K562 (cell line): ENCODE measurements around the gene FASTKD2. TPM values are rescaled to one million over a fixed set of nuclear protein-coding genes. Genes with fewer than 3 reads are reported as not detected.

Experiments used
- ATAC-seq: fragments of 200-7000 bp; cut with Tn5 transposase; 3 replicates; pipeline ENCODE4 v1.9.1; 2020; ENCODE audit warnings: moderate library complexity
- BruUV-seq: library from RNA; stranded (reverse); fragments of 400-500 nt; replicated peaks from 2 replicates; lab custom pipeline; 2021; lab: Mats Ljungman, UMichigan
- CTCF ChIA-PET: fragments of 300-600 bp; formaldehyde crosslinking; extraction: SDS; loops from one replicate; lab custom pipeline; 2021; ENCODE audit warnings: low intra/inter-chr PET ratio; lab: Yijun Ruan, JAX
- POLR2A ChIA-PET: fragments of 300-600, 350-650 bp; sonication (Branson Sonifier 250); formaldehyde crosslinking; extraction: SDS; loops from one replicate; lab custom pipeline; 2021; ENCODE audit warnings: antibody characterized with exemption, inconsistent platforms; lab: Yijun Ruan, JAX
- DNase-seq, 4 experiments: peaks; one replicate each; pipeline versions ENCODE4 v3.0.0 to v3.0.0-alpha.2; 2011 to 2018; ENCODE audit warnings: low spot score in 3 of 4, mixed read lengths in 3 of 4; ENCODE audit errors: extremely low read depth in 1 of 4
- FAIRE-seq: peaks from 2 replicates; lab custom pipeline; 2011; peaks lifted over from hg19 to GRCh38; lab: Jason Lieb, UNC
- H2AFZ ChIP-seq: 2 replicates; pipeline ENCODE4 v1.6.0; 2011; ENCODE audit warnings: low read depth, low read length, control low read depth, inconsistent platforms
- H3K27ac ChIP-seq: fragments of 200-600 bp; 3 replicates; pipeline ENCODE4 v1.8.0; 2011; ENCODE audit warnings: low read depth, mild to moderate bottlenecking, control low read depth, inconsistent platforms, low read length, moderate library complexity, mixed read lengths; ENCODE audit errors: extremely low read depth
- H3K27me3 ChIP-seq, 2 experiments: fragments of 300-600 bp in 1 of 2; 2 replicates in 1 of 2; 3 replicates in 1 of 2; pipeline versions ENCODE4 v1.6.0 to v1.8.0; 2011; ENCODE audit warnings: inconsistent platforms in 2 of 2, low read length in 2 of 2, mild to moderate bottlenecking in 1 of 2, mixed read lengths in 1 of 2, moderate library complexity in 1 of 2; ENCODE audit not compliant: control insufficient read depth in 2 of 2, insufficient read depth in 2 of 2
- H3K36me3 ChIP-seq: fragments of 300-600 bp; 3 replicates; pipeline ENCODE4 v1.8.0; 2011; ENCODE audit warnings: mild to moderate bottlenecking, low read length, inconsistent platforms; ENCODE audit not compliant: control insufficient read depth, insufficient read depth
- H3K4me1 ChIP-seq, 2 experiments: fragments of 200-600 bp in 1 of 2; replicated peaks in 1 of 2; 2 replicates in 1 of 2; 3 replicates in 1 of 2; pipeline versions ENCODE4 v1.5.1 to v1.8.0; 2011; ENCODE audit warnings: inconsistent platforms in 2 of 2, low read length in 2 of 2, mild to moderate bottlenecking in 1 of 2, mixed read lengths in 1 of 2, moderate library complexity in 1 of 2; ENCODE audit not compliant: control insufficient read depth in 2 of 2, insufficient read depth in 2 of 2
- H3K4me2 ChIP-seq: 2 replicates; pipeline ENCODE4 v1.6.1; 2011; ENCODE audit warnings: low read length, control low read depth, inconsistent platforms, mixed read lengths; ENCODE audit not compliant: insufficient read depth
- H3K4me3 ChIP-seq: fragments of 200-600 bp; sonication (generic), shearing (Covaris generic); 2 replicates; pipeline ENCODE4 v1.5.1; 2016; ENCODE audit warnings: control low read depth, inconsistent platforms
- H3K79me2 ChIP-seq: fragments of 200-600 bp; 3 replicates; pipeline ENCODE4 v1.8.0; 2011; ENCODE audit warnings: low read length, inconsistent platforms; ENCODE audit not compliant: control insufficient read depth, insufficient read depth
- H3K9ac ChIP-seq, 2 experiments: 2 replicates each; pipeline versions ENCODE4 v1.6.0 to v1.6.1; 2011; ENCODE audit warnings: low read depth in 2 of 2, low read length in 2 of 2, control low read depth in 1 of 2, inconsistent platforms in 1 of 2, mild to moderate bottlenecking in 1 of 2, mixed read lengths in 1 of 2; ENCODE audit not compliant: insufficient read depth in 1 of 2
- H3K9me1 ChIP-seq: one replicate; pipeline ENCODE4 v1.6.0; 2011; ENCODE audit warnings: inconsistent platforms, mild to moderate bottlenecking, low read length, moderate library complexity; ENCODE audit not compliant: control insufficient read depth, insufficient read depth
- H3K9me3 ChIP-seq: replicated peaks from 2 replicates; pipeline ENCODE4 v1.5.1; 2011; ENCODE audit warnings: low read depth, low read length, inconsistent platforms; ENCODE audit not compliant: control insufficient read depth, insufficient read depth
- H4K20me1 ChIP-seq: replicated peaks from 2 replicates; pipeline ENCODE4 v1.6.1; 2011; ENCODE audit warnings: low read length, inconsistent platforms, mixed read lengths; ENCODE audit not compliant: control insufficient read depth, insufficient read depth
- HEY1 ChIP-seq: fragments of 250-450 bp; sonication (Bioruptor Pico); IDR thresholded peaks from 2 replicates; pipeline ENCODE4 v1.5.0; 2020; ENCODE audit warnings: mild to moderate bottlenecking, moderate library complexity, borderline replicate concordance
- PHTF2 ChIP-seq: fragments of 250-450 bp; sonication (Bioruptor Pico); IDR thresholded peaks from 2 replicates; pipeline ENCODE4 v1.5.0; 2021; ENCODE audit warnings: mild to moderate bottlenecking
- SP2 ChIP-seq: IDR thresholded peaks from 2 replicates; pipeline ENCODE4 v1.6.1; 2011; ENCODE audit warnings: mild to moderate bottlenecking, low read depth, low read length, moderate library complexity; ENCODE audit not compliant: poor library complexity, severe bottlenecking; ENCODE audit errors: extremely low read depth
- SPI1 ChIP-seq: IDR thresholded peaks from 2 replicates; pipeline ENCODE4 v1.6.1; 2011; ENCODE audit warnings: low read depth, low read length, control low read depth, borderline replicate concordance
- ZNF584 ChIP-seq: fragments of 200-800 bp; sonication (Bioruptor generic); IDR thresholded peaks from 2 replicates; pipeline ENCODE4 v1.6.1; 2016; ENCODE audit warnings: low read depth, mild to moderate bottlenecking, missing genetic modification characterization, missing compliant biosample characterization
- WGBS: fragments of 100-300 bp; shearing (Covaris generic); methylation state at CpG from one replicate; pipeline ENCODE4 v1.1.6; 2016; ENCODE audit warnings: low coverage, mixed read lengths; ENCODE audit not compliant: insufficient coverage; ENCODE audit errors: missing lambda C conversion rate; 5-methylcytosine and 5-hydroxymethylcytosine counted together
- in situ Hi-C: fragments of 300-500 bp; cut with MboI; formaldehyde crosslinking; loops from 4 replicates; pipeline ENCODE4 v1.15.0; 2018; ENCODE audit warnings: inconsistent platforms, mixed read lengths
- intact Hi-C: fragments of 100-400 bp; cut with micrococcal nuclease; formaldehyde crosslinking; loops from 2 replicates; pipeline ENCODE4 v1.14.2; 2022
- polyA plus RNA-seq, 8 experiments: library from polyadenylated mRNA; depleted of rRNA in 4 of 8; stranded (reverse) in 5 of 8; unstranded in 3 of 8; fragments of >200 nt; fragmentation: Nextera tagmentation in 2 of 8; fragmentation: Illumina TruSeq in 1 of 8; extraction: Ambion mirVana in 2 of 8; extraction: Trizol in 1 of 8; gene quantifications; 2 replicates each; pipeline versions ENCODE4 v1.2.1 to v1.2.3, GENCODE V29; 2011 to 2014; ENCODE audit warnings: inconsistent platforms in 1 of 8, missing spikeins in 1 of 8
- total RNA-seq, 7 experiments: library from RNA; depleted of rRNA in 6 of 7; stranded (reverse); fragments of >200 nt in 6 of 7; fragmentation: Illumina TruSeq in 2 of 7; extraction: Trizol in 2 of 7; gene quantifications; 2 replicates each; pipeline versions ENCODE4 v1.2.1 to v1.2.3, GENCODE V29; 2011 to 2021; ENCODE audit warnings: low replicate concordance in 1 of 7

Gene FASTKD2
- total and polyA plus RNA-seq, 9 of the 15 experiments (the other 6 are each of a cell fraction or from before 2014, with no cell fraction given) = 20.8 to 90.6 (median 39.1) TPM

- TF ChIP-seq SP2 = no peak
- no peak for TF ChIP-seq ZNF584 (CRISPR knock-in tag)
Measured at GRCh38 chr2:206831442-206831995, 66.1 kb downstream of the FASTKD2 start (continued).

- ATAC-seq (no peak), DNase-seq (no peak), FAIRE-seq (no peak)
- WGBS = 10% methylated on average over 2 of the region's 2 CpGs
- Histone ChIP-seq H3K27ac (no peak overlapping the region), H3K9ac (no peak overlapping the region), H3K9me1 (no peaks in the 10 kb centered on the region), H2AFZ (no peak overlapping the region), H3K4me2 (no peak overlapping the region), H3K4me1 (no peaks in the 10 kb centered on the region), H3K36me3 (no peaks in the 10 kb centered on the region), H3K79me2 (no peaks in the 10 kb centered on the region), H4K20me1 (no peaks in the 10 kb centered on the region), H3K4me3 (no peak overlapping the region), H3K27me3 (no peaks in the 10 kb centered on the region), H3K9me3 (no peaks in the 10 kb centered on the region)
- in situ Hi-C loops = no loop called here
- ChIA-PET CTCF (no interaction called here), POLR2A (no interaction called here)
- intact Hi-C loops = no loop called here
- BruUV-seq = no TSS peak
- TF ChIP-seq SPI1 (peak; percentile 82), PHTF2 (no peak), HEY1 (CRISPR knock-in tag) (no peak)
Measured at GRCh38 chr2:206832873-206833272, 67.5 kb downstream of the FASTKD2 start.
